Stomach (tissue), 9 donors: ENCODE measurements around the gene STX18. TPM values are rescaled to one million over a fixed set of nuclear protein-coding genes. Genes with fewer than 3 reads are reported as not detected.
"Not testable (repeated sequence)": the region's sequence is repeated elsewhere in the genome, so short reads cannot be mapped to it uniquely, and the experiment has no call there.

Experiments used
- DNase-seq, 2 donors: peaks; one replicate each; pipeline versions ENCODE4 v3.0.0 to v3.0.0-alpha.2; 2013 to 2019
- H3K27ac ChIP-seq, 5 donors: fragments of 200-600 bp in 4 of 5; sonication (generic) in 4 of 5; one replicate each; pipeline ENCODE4 v1.5.1; 2013 to 2019; ENCODE audit warnings: mild to moderate bottlenecking in 1 of 5, moderate library complexity in 1 of 5
- H3K27me3 ChIP-seq, 3 donors: fragments of 200-600 bp; sonication (generic); one replicate each; pipeline ENCODE4 v1.5.1; 2017 to 2019; ENCODE audit warnings: mixed run types in 1 of 3
- H3K36me3 ChIP-seq, 4 donors: fragments of 200-600 bp; sonication (generic); 1 replicate in 3 of 4; 2 replicates in 1 of 4; pipeline ENCODE4 v1.5.1; 2016 to 2019
- H3K4me1 ChIP-seq, 4 donors: fragments of 200-600 bp; sonication (generic); one replicate each; pipeline ENCODE4 v1.5.1; 2016 to 2019
- H3K4me3 ChIP-seq, 4 donors: fragments of 200-600 bp; sonication (generic) in 3 of 4; one replicate each; pipeline ENCODE4 v1.5.1; 2016 to 2019; ENCODE audit warnings: mild to moderate bottlenecking in 1 of 4
- H3K9me3 ChIP-seq, 4 donors: fragments of 200-600 bp; sonication (generic); one replicate each; pipeline ENCODE4 v1.5.1; 2016 to 2019
- CTCF ChIP-seq, 7 experiments: fragments of 450-650 bp in 4 of 7; fragments of 200-600 bp in 3 of 7; sonication (generic) in 3 of 7; IDR thresholded peaks; one replicate each; pipeline ENCODE4 v1.5.1; 2016 to 2019; ENCODE audit warnings: antibody characterized with exemption in 7 of 7, control low read depth in 2 of 7, mild to moderate bottlenecking in 1 of 7
- EP300 ChIP-seq: sonication (generic); formaldehyde crosslinking; IDR thresholded peaks from one replicate; pipeline ENCODE4 v1.6.1; 2017; ENCODE audit warnings: antibody characterized with exemption
- POLR2A ChIP-seq, 4 donors: fragments of 450-650 bp; IDR thresholded peaks; one replicate each; pipeline ENCODE4 v1.6.1; 2016; ENCODE audit warnings: antibody characterized with exemption in 4 of 4, control low read depth in 2 of 4, mild to moderate bottlenecking in 1 of 4, moderate library complexity in 1 of 4
- POLR2AphosphoS5 ChIP-seq, 3 donors: sonication (generic); formaldehyde crosslinking; IDR thresholded peaks; one replicate each; pipeline ENCODE4 v1.6.1; 2016; ENCODE audit warnings: antibody characterized with exemption in 3 of 3
- WGBS, 5 donors: extraction: QIAGEN DNeasy Blood & Tissue Kit in 3 of 5; methylation state at CpG; one replicate each; pipeline versions ENCODE4 v1.1.5 to v1.1.7; 2013 to 2018; 5-methylcytosine and 5-hydroxymethylcytosine counted together
- intact Hi-C: fragments of 100-400 bp; cut with DNase I; formaldehyde crosslinking; loops from one replicate; pipeline ENCODE4 v1.15.1; 2023; ENCODE audit warnings: low total_unique reads
- polyA plus RNA-seq, 3 donors: library from polyadenylated mRNA; stranded (reverse); fragments of 200-250 nt; gene quantifications; one replicate each; pipeline ENCODE4 v1.2.3, GENCODE V29; 2013
- total RNA-seq, 5 donors: library from RNA; depleted of rRNA; stranded (reverse); fragments of >200 nt; gene quantifications; one replicate each; pipeline versions ENCODE4 v1.1.0 to v1.2.3, GENCODE V29; 2014 to 2016
- donor health status: healthy with polysubstance abuse.
- donor health status: Bipolar disorder and iron deficiency.
- donor health status: healthy.

STX18 gene
- total and polyA plus RNA-seq, 8 donors: 17.1 to 91.6 (median 26.3) TPM

GRCh38 chr4:4423706-4424498 lies 117.9 kb downstream of the STX18 start:
- intact Hi-C loops: no loop called here
- no peaks in the 10 kb centered on the region for H3K9me3 ChIP-seq
- no peaks in the 10 kb centered on the region for H3K27me3 ChIP-seq
- DNase-seq: no peak
- H3K36me3 ChIP-seq: peaks cover 38 to 97% (median 89%) of the 10 kb centered on the region in 4 donors
- 73 to 88% (median 81%) methylated on average over 8 to 9 of the region's 9 CpGs for WGBS, 5 donors
- H3K4me1 ChIP-seq: no peaks in the 10 kb centered on the region
- no peak overlapping the region for H3K4me3 ChIP-seq
- TF ChIP-seq POLR2A (IDR thresholded peaks at IDR 0.05) (no peak), CTCF (IDR thresholded peaks at IDR 0.05) (no peak)
- no peak overlapping the region for H3K27ac ChIP-seq

GRCh38 chr4:4422856-4423499 lies 118.9 kb downstream of the STX18 start:
- H3K4me1 ChIP-seq: no peaks in the 10 kb centered on the region
- H3K4me3 ChIP-seq: no peak overlapping the region
- 78 to 82% (median 80%) methylated on average over 12 of the region's 12 CpGs for WGBS, 5 donors
- no peaks in the 10 kb centered on the region for H3K9me3 ChIP-seq
- TF ChIP-seq EP300 (no peak), POLR2AphosphoS5 (IDR thresholded peaks at IDR 0.05) (no peak), POLR2A (IDR thresholded peaks at IDR 0.05) (no peak), CTCF (IDR thresholded peaks at IDR 0.05) (no peak)
- H3K27me3 ChIP-seq: no peaks in the 10 kb centered on the region
- peaks cover 41 to 97% (median 89%) of the 10 kb centered on the region in 4 donors for H3K36me3 ChIP-seq
- peak in 1 of 2 donors; percentile 36 for DNase-seq
- no peak overlapping the region for H3K27ac ChIP-seq
- intact Hi-C loops: no loop called here

GRCh38 chr4:4422117-4422516 lies 119.7 kb downstream of the STX18 start:
- H3K9me3 ChIP-seq: not testable (repeated sequence)

GRCh38 chr4:4421356-4421755 lies 120.5 kb downstream of the STX18 start:
- no peak for TF ChIP-seq POLR2A (IDR thresholded peaks at IDR 0.05)
- no peak for TF ChIP-seq CTCF (IDR thresholded peaks at IDR 0.05)
- no peak for TF ChIP-seq POLR2AphosphoS5 (IDR thresholded peaks at IDR 0.05)
- TF ChIP-seq EP300: no peak
- no peak for DNase-seq
- 96 to 99% (median 97%) methylated on average over 11 of the region's 11 CpGs for WGBS, 5 donors
- Histone ChIP-seq H3K36me3 (peaks cover 41 to 100% (median 97%) of the 10 kb centered on the region in 4 donors), H3K27ac (no peak overlapping the region), H3K9me3 (no peaks in the 10 kb centered on the region), H3K4me1 (no peaks in the 10 kb centered on the region), H3K4me3 (no peak overlapping the region), H3K27me3 (no peaks in the 10 kb centered on the region)
- intact Hi-C loops: no loop called here

More at GRCh38 chr4:4422117-4422516, 119.7 kb downstream of the STX18 start:
- intact Hi-C loops, H3K4me1 ChIP-seq, H3K27me3 ChIP-seq, H3K27ac ChIP-seq, DNase-seq, H3K4me3 ChIP-seq: not testable (repeated sequence)
- WGBS, 5 donors: 93 to 98% (median 97%) methylated on average over 7 of the region's 7 CpGs
- peaks cover 41 to 97% (median 96%) of the 10 kb centered on the region in 4 donors for H3K36me3 ChIP-seq

- Histone ChIP-seq H3K36me3 (peaks cover 41 to 100% (median 96%) of the 10 kb centered on the region in 4 donors), H3K27me3 (no peaks in the 10 kb centered on the region), H3K9me3 (no peaks in the 10 kb centered on the region), H3K27ac (no peak overlapping the region), H3K4me3 (no peak overlapping the region), H3K4me1 (no peaks in the 10 kb centered on the region)
- no peak for DNase-seq
- intact Hi-C loops: no loop called here
- no peak for TF ChIP-seq EP300
- no peak for TF ChIP-seq CTCF (IDR thresholded peaks at IDR 0.05)
- TF ChIP-seq POLR2A (IDR thresholded peaks at IDR 0.05): no peak
- 95 to 98% (median 96%) methylated on average over 9 to 12 of the region's 12 CpGs for WGBS, 5 donors
These were observed 121.4 kb downstream of the STX18 start for GRCh38 chr4:4420421-4420820.
